G401 (cell line): ENCODE results near the gene LDLRAD4. TPM values are rescaled to one million over a fixed set of nuclear protein-coding genes. Genes with fewer than 3 reads are reported as not detected.
A peak's percentile ranks its signal among the peaks of the same experiment; 100 is the strongest.

Experiments used
- DNase-seq: peaks from one replicate; pipeline ENCODE4 v3.0.0-alpha.2; 2015; ENCODE audit warnings: low spot score
- in situ Hi-C: cut with HindIII; loops from 2 replicates; pipeline ENCODE4 v1.10.0; 2016; ENCODE audit warnings: low sequenced_read_pairs, mixed read lengths
- total RNA-seq: library from RNA; depleted of rRNA; stranded (reverse); fragments of >200 nt; shearing (Covaris generic); gene quantifications from 2 replicates; pipeline ENCODE4 v1.2.3, GENCODE V29; 2014

The LDLRAD4 gene
- total RNA-seq, 1 experiment from 2014 or later = not detected

GRCh38 chr18:13442451-13442850 is 223.9 kb downstream of the LDLRAD4 start:
- in situ Hi-C loops = no loop called here
- DNase-seq = no peak

- DNase-seq = no peak
- in situ Hi-C loops = no loop called here
Observed at GRCh38 chr18:13443552-13443951, 225.0 kb downstream of the LDLRAD4 start.

- DNase-seq = peak; percentile 51
- in situ Hi-C loops = no loop called here
Observed at GRCh38 chr18:13444430-13445240, 226.1 kb downstream of the LDLRAD4 start.

DNA sequence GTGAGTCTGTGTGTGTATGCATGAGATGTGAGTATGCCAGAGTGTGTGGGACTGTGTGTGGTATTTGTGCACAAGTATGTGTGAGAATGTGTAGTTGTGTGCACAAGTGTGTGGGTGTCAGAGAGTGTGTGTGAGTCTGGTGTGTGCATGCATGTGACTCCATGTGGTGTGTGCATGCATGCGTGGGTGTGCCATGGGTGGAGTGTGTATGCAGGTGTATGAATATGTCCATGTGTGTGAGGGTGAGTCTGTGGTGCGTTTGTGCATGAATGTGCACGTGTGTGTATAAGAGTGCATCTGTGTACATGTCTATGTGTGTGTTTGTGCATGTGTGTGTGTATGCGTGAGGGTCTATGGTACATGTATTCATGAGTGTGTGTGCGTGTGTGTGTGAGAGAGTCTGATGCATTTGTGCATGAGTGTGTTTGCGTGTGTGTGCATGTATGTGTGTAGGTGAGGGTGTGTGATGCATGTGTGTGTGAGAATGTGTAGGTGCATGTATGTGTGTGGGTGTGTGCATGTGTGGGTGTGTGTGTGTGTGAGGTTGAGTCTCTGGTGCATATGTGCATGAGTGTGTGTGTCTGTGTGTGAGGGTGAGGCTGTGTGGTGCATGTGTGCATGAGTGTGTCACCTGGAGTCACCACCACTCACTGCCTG is 226.8 kb downstream of the LDLRAD4 start:
- no peak for DNase-seq
- in situ Hi-C loops = no loop called here

GRCh38 chr18:13446024-13446423 is 227.5 kb downstream of the LDLRAD4 start:
- in situ Hi-C loops = no loop called here
- no peak for DNase-seq

DNA sequence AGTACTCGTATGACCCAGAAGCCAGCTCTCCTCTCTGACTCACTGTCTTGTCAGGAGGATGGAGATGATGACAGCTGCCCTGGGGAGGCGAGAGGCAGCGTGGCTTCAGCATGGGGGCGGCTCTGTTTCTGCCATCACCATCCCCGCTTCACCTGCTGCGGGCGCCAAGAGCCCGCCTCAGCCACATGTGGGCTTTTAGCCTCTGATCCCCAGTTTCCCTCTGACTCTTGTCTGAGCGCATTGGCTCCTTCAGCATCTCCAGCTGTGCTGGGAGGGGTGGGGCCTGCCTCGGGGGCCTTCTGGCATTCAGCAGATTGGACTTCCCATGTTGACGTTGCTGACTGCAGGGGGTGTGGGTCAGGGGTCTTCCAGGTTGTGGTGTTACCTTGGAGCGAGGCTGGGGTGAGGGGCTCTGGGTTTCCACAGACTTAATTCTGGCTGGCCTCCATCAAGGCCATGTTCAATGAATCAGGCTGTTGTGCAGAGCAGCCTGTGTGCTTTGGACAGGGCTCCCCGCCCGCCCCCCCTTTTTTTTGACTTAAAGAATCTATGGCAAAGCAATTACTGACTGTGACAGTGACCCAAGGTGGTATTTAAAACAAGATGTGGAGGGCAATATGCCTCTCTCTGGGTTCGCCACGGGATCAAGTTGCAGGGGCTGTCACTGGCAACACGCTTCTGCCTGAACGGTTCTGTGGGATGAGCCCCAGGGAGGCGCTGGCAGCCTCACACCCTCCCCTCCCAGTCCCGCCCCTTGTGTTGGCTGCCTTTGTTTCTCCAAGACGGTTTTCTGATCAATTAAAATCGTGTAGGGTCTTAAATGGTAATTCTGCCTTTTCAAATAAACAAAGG is 228.3 kb downstream of the LDLRAD4 start:
- in situ Hi-C loops = no loop called here
- no peak for DNase-seq

DNA sequence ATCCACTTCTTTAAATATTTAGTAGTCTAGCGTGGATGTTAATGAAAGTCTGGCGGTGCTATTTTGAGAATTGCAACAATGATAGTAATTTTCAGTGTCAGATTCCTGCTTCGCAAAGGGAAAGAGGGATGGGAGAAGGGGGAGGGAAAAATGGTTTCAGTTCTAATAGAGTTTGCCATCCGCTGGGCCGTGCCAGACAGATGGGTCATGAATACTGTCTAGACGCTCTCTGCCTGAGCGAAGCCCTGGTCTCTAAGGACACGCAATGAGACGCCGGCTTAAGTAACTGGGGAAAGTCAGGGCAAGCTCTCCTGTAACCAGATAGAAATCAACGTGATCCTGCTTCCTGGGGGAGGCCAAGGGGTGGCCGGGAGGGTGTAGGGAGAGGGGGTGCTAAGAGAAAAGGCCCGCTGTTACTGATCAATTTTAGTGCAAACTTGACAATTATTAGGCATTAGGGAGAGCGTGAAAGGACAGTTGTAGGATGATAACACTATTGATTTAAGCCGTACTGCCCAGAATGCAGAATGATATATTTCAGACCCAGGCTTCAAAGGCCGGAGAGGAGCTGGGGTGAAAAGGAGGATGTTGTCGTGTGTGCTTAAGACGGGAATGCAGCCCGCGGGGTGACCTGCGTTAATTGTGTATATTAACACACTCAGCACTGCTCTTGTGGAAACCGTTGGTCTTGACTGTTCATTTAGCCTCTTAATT is 229.2 kb downstream of the LDLRAD4 start:
- in situ Hi-C loops = no loop called here
- peak; percentile 61 for DNase-seq

GRCh38 chr18:13448335-13448795 is 229.8 kb downstream of the LDLRAD4 start:
- in situ Hi-C loops = no loop called here
- no peak for DNase-seq

GRCh38 chr18:13449651-13450050 is 231.1 kb downstream of the LDLRAD4 start:
- in situ Hi-C loops = no loop called here
- no peak for DNase-seq

DNA sequence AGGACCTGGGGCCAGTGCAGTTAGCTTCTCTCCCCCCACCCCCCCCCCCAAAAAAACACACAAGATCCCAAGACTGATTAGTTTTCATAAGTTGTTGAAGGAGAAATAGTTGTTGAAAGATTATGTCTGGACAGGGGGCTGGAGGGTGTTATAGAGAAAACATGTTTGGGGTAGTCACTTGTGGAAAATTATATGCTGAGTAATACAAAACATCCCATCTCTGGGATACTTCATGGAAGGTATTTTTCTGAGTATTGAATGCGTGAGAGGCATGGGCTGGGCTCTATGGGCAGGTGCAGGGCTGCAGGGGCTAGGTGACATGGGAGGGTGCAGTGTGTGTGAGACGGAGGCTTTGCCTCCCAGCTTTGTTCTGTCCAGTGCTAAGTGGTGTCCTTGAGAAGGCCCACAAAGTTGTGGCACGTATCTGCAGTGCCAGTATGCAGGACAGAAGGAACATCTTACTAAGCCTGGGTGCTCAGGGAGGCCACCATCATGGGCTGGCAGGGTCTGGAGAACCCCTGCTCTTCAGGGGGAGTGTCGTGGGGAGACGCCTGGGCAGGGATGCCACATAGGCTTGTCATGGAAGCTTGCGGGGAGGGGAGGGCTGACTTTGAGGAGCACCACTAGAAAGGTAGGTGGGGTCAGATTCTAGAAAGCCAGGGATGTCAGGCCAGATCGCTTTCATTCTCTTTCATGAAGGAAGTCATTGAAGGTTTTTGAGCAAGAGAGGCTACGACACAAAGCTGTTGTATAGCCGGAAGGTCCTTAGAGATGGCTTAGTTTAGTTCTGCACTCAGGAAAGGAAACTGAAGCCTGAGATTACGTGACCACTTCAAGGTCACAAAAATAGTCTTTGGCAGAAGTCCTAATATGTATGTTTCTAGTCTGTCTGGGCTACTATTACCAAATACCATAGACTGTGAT is 232.0 kb downstream of the LDLRAD4 start:
- DNase-seq = no peak
- in situ Hi-C loops = no loop called here

DNA sequence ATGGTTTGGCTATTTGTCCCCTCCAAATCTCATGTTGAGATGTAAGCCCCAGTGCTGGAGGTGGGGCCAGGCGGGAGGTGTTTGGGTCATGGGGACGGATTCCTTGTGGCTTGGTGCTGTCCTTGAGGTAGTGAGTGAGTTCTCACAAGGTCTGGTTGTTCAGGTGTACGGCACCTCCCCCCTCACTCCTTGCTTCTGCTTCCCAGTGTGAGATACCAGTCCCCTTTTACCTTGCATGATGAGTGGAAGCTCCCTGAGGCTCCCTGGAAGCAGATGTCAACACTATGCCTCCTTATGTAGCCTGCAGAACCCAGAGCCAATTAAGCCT is 232.6 kb downstream of the LDLRAD4 start:
- in situ Hi-C loops = no loop called here
- no peak for DNase-seq

GRCh38 chr18:13451661-13452387 is 233.3 kb downstream of the LDLRAD4 start:
- in situ Hi-C loops = no loop called here
- peak; percentile 93 for DNase-seq

DNA sequence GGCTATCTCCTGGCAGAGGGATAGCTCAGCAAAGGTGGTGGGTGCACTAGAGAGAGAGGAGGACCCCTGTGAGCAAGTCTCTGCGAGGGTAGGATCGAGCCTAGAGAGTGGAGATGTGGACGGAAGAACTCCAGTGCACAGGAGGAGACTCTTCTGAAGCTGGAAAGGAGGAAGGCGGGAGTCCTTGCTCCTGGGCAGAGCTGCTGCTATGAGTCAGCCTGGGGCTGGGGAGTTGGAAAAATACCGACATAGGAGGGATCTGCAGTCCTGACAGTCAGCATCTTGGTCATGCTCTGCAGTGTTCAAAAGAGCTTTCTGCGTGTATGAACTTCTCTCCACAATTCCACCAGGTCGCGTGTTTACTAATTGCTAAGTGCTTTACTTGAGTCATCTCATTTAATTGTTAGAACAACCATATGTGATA is 233.8 kb downstream of the LDLRAD4 start:
- DNase-seq = peak; percentile 65
- in situ Hi-C loops = no loop called here

- in situ Hi-C loops = no loop called here
- no peak for DNase-seq
Observed at GRCh38 chr18:13452871-13453680, 234.5 kb downstream of the LDLRAD4 start.

- in situ Hi-C loops = no loop called here
- no peak for DNase-seq
Observed at GRCh38 chr18:13453714-13454113, 235.2 kb downstream of the LDLRAD4 start.

DNA sequence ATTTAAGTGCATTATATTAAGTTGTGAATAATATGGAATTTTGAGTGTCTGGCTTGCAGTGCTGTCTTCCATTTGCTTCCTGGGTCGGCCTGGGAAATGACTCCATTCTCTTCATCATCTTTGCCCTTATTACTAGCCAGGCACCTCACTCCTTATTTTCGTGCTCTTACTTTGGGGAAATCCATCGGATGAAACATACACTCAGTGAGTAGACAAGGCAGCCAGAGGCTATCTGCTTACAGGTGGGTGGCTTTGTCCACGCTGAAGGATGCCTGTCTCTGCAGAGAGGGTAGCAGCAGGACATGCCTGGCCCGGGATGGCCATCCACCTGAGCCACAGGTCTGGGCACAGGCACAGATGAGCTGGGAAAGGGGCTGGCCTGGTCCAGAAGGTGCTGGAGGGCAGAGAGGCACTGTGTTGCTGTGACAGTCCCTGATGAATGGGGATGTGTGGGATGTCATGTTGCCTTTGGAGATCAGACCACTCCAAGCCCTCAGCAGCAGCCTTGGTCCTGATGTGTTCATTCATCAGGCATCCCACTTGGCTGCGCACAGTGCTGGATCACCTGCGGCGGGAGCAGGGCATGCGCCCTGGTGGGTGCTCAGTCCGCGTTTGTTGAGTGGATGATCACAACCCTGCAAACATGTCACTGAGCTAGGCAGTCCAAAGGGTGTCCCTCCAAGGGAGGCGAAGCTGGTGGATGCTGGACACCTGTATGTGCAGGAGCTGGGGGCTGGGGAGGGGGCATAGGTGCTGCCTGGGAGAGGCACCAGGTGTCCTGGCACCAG is 236.0 kb downstream of the LDLRAD4 start:
- in situ Hi-C loops = no loop called here
- DNase-seq = no peak
